Colonic mucosa (tissue), 4 donors: ENCODE measurements around the gene POMC. TPM values are rescaled to one million over a fixed set of nuclear protein-coding genes. Genes with fewer than 3 reads are reported as not detected.
A peak's percentile ranks its signal among the peaks of the same experiment; 100 is the strongest.
"Not testable (repeated sequence)": the region's sequence is repeated elsewhere in the genome, so short reads cannot be mapped to it uniquely, and the experiment has no call there.

ENCODE experiments used
- DNase-seq: peaks from one replicate; pipeline ENCODE4 v3.0.0-alpha.2; 2020
- H3K27ac ChIP-seq: fragments of 200-600 bp; one replicate; pipeline ENCODE4 v1.8.0; 2021
- H3K27me3 ChIP-seq: fragments of 200-600 bp; one replicate; pipeline ENCODE4 v1.8.0; 2021
- H3K36me3 ChIP-seq: fragments of 200-600 bp; one replicate; pipeline ENCODE4 v1.8.0; 2021
- H3K4me1 ChIP-seq: fragments of 200-600 bp; one replicate; pipeline ENCODE4 v1.8.0; 2021; ENCODE audit warnings: mild to moderate bottlenecking
- H3K4me3 ChIP-seq: fragments of 200-600 bp; one replicate; pipeline ENCODE4 v1.8.0; 2021
- H3K9ac ChIP-seq, 2 donors: one replicate each; pipeline ENCODE4 v1.7.0; 2013; ENCODE audit warnings: control low read depth in 2 of 2, low read depth in 2 of 2, low read length in 2 of 2
- H3K9me3 ChIP-seq: fragments of 200-600 bp; one replicate; pipeline ENCODE4 v1.8.0; 2021
- intact Hi-C: fragments of 100-400 bp; cut with DNase I; formaldehyde crosslinking; loops from one replicate; pipeline ENCODE4 v1.14.1; 2022
- total RNA-seq, 2 donors: library from RNA; stranded (reverse); fragmentation: NEBNext Ultra II Directional in 1 of 2; extraction: Animal tissue kit (Norgen Biotek cat#: 25700) in 1 of 2; gene quantifications; one replicate each; pipeline ENCODE4 v1.2.1, GENCODE V29; 2021
- TF ChIP-seq, protein P1 (sequence below): fragments of 200-600 bp; IDR thresholded peaks from one replicate; pipeline ENCODE4 v1.8.0; 2022; ENCODE audit warnings: antibody characterized with exemption, mild to moderate bottlenecking
- donor health status: healthy.
- donor health status: DM: no; HTN: no; CAD: no.
- donor health status: DM: no; HTN: no; CAD: no.

Gene POMC
- total RNA-seq, 2 donors from 2014 or later, result 0.53 to 1.8 TPM

DNA sequence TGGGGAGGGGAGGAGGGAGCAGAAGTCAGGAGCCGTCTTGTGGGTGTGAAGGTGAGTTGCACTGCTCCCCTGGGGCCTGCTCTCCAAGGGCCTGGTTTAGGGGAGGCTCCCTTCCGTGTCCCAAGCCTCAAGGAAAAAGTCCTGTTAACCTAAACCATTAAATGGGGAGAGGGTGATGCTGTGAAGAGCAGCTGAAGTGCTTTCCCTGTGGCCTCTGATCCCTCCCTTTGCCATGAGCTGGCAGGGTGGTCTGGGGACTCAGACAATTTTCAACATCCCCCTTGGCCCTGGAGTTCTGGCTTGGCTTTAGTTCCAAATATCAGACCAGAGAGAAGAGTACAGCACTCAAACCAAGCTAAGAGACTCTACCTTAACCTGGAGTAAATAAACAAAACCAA, 692 bp upstream of the POMC start:
- Histone ChIP-seq H3K27me3 (peaks cover 37% of the 10 kb centered on the region), H3K4me1 (no peaks in the 10 kb centered on the region), H3K9ac (no peak overlapping the region), H3K36me3 (no peaks in the 10 kb centered on the region), H3K9me3 (no peaks in the 10 kb centered on the region), H3K4me3 (no peak overlapping the region), H3K27ac (no peak overlapping the region)
- intact Hi-C loops, result no loop called here
- TF ChIP-seq, protein P1, sequence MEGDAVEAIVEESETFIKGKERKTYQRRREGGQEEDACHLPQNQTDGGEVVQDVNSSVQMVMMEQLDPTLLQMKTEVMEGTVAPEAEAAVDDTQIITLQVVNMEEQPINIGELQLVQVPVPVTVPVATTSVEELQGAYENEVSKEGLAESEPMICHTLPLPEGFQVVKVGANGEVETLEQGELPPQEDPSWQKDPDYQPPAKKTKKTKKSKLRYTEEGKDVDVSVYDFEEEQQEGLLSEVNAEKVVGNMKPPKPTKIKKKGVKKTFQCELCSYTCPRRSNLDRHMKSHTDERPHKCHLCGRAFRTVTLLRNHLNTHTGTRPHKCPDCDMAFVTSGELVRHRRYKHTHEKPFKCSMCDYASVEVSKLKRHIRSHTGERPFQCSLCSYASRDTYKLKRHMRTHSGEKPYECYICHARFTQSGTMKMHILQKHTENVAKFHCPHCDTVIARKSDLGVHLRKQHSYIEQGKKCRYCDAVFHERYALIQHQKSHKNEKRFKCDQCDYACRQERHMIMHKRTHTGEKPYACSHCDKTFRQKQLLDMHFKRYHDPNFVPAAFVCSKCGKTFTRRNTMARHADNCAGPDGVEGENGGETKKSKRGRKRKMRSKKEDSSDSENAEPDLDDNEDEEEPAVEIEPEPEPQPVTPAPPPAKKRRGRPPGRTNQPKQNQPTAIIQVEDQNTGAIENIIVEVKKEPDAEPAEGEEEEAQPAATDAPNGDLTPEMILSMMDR, result no peak
- no peak for DNase-seq

DNA sequence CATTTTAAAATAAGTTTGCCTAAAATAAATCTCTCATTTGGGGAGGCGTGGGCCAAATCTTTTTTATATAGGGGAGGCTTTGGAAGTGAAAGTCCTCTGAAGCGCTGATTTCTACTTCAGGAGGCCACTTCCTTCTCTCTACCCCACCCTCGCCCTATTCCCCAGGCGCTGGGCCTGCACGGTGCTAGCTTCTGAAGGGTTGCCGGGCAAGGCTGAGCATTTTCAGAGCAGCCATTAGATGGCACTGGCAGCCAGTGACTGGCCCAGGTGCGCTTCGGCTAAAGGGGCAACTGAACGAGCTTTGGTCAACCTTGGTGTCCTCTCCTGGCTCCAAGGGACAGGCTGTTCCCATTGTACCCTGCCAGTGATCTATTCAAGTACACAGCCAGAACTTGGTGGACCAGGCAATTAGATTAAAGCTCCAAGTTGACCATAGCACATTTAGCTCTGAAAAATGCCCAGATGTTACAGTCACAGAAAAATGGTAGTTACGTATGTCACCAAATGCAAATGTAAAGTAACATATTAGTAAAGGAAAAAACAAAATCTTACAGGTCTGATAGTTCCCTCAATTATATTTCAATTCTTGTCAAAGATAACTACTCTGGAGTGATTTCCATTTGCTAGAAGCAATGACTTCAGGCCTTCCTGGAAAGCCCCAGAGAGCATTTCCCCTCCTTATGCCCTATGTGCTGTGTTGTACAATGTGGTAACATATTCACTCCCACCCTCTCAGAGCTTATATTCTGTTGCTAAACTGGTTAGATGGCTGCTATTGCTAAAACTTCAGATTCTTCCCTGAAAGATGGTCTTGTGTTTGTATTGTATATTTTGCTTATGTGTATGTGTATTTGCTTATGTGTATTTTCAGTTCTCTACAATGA, 2.1 kb downstream of the POMC start:
- Histone ChIP-seq H3K4me1 (no peaks in the 10 kb centered on the region), H3K4me3 (no peak overlapping the region), H3K9me3 (no peaks in the 10 kb centered on the region), H3K36me3 (no peaks in the 10 kb centered on the region), H3K27ac (no peak overlapping the region), H3K9ac (no peak overlapping the region), H3K27me3 (peaks cover 37% of the 10 kb centered on the region)
- peak; percentile 53 for DNase-seq
- intact Hi-C loops, result no loop called here
- TF ChIP-seq, protein P1, result peak; percentile 27

DNA sequence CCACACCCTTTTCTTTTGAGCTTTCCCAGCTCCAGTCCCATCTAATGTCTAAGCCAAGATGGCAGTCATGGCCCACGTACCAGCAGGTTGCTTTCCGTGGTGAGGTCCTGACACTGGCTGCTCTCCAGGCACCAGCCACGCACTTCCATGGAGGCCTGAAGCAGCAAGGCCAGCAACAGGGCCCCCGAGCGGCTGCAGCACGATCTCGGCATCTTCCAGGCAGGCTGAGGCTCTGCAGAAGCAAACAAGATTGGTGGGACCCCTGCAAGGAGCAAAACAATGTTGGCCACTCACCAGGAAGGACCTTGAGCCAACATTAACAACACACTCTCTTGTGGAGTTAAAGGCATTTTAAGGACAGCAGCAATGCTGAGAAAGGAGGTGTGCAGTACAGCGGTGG, 3.8 kb downstream of the POMC start:
- no peaks in the 10 kb centered on the region for H3K9me3 ChIP-seq
- TF ChIP-seq, protein P1, result no peak
- no peak overlapping the region for H3K4me3 ChIP-seq
- H3K27ac ChIP-seq, result no peak overlapping the region
- no peaks in the 10 kb centered on the region for H3K36me3 ChIP-seq
- H3K27me3 ChIP-seq, result peaks cover 32% of the 10 kb centered on the region
- intact Hi-C loops, result no loop called here
- DNase-seq, result no peak
- no peaks in the 10 kb centered on the region for H3K4me1 ChIP-seq
- no peak overlapping the region for H3K9ac ChIP-seq

DNA sequence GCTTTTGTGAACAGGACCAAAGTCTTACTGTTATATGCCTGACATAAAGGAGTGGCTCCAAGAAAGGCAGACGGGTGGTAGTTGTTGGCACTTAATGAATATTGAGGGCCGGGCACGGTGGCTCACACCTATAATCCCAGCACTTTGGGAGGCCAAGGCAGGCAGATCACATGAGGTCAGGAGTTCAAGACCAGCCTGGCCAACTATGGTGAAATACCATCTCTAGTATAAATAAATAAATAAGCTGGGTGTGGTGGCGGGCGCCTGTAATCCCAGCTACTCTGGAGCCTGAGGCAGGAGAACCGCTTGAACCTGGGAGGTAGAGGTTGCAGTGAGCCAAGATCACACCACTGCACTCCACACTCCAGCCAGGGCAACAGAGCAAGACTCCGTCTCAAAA, 6.3 kb downstream of the POMC start:
- DNase-seq, H3K27me3 ChIP-seq: not testable (repeated sequence)

DNA sequence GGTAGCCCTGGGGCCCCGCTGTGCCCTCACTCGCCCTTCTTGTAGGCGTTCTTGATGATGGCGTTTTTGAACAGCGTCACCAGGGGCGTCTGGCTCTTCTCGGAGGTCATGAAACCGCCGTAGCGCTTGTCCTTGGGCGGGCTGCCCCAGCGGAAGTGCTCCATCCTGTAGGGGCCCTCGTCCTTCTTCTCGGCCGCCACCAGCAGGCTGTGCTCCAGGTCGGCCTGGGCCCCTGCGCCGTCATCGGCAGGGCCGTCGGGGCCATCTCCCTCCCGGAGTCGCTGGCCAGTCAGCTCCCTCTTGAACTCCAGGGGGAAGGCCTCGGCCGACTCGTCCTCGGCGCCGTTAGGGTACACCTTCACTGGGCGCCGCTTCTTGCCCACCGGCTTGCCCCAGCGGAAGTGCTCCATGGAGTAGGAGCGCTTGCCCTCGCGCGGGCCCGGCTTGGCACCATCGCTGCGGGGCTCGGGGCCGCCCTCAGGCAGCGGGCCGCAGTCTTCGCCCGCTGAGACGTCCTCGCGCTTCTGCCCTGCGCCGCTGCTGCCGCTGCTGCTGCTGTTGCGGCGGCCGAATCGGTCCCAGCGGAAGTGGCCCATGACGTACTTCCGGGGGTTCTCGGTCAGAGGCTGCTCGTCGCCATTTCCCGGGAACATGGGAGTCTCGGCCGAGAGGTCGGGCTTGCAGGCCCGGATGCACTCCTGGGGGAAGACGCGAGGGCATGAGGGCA, 7.2 kb downstream of the POMC start:
- Histone ChIP-seq H3K27ac (no peak overlapping the region), H3K9me3 (no peaks in the 10 kb centered on the region), H3K27me3 (peaks cover 4% of the 10 kb centered on the region), H3K4me1 (no peaks in the 10 kb centered on the region), H3K4me3 (peak overlapping the region; percentile 23), H3K9ac (no peak overlapping the region), H3K36me3 (no peaks in the 10 kb centered on the region)
- intact Hi-C loops, result no loop called here
- DNase-seq, result peak; percentile 64
- TF ChIP-seq, protein P1, result no peak

More for the DNA sequence above, 6.3 kb downstream of the POMC start:
- intact Hi-C loops, H3K9me3 ChIP-seq, H3K9ac ChIP-seq, H3K4me1 ChIP-seq, H3K27ac ChIP-seq, H3K36me3 ChIP-seq, H3K4me3 ChIP-seq: not testable (repeated sequence)
